ENCODE data around the gene HSPA2. TPM values are rescaled to one million over a fixed set of nuclear protein-coding genes. Genes with fewer than 3 reads are reported as not detected.
A peak's percentile ranks its signal among the peaks of the same experiment; 100 is the strongest.

HSPA2 gene
- polyA plus RNA-seq, 1 donor (not counting 4 experiments of a cell fraction or from before 2014, with no cell fraction given) = 12.0 TPM

- dilution Hi-C loops (cut with MboI; ENCODE audit: extremely low pct_ligation_motif_present, low sequenced_read_pairs) = no loop called here
- Histone ChIP-seq H2AFZ (ENCODE audit: control insufficient read depth, low read length) (no peak overlapping the region), H3K9me1 (ENCODE audit: control insufficient read depth, extremely low read depth, insufficient read depth, low read length) (no peaks in the 10 kb centered on the region), H3K36me3 (ENCODE audit: control insufficient read depth in 2 of 2, extremely low read depth in 1 of 2, insufficient read depth in 2 of 2, low read length in 2 of 2) (no peaks in the 10 kb centered on the region), H3K9ac (ENCODE audit: control insufficient read depth, extremely low read depth, insufficient read depth, low read length) (no peak overlapping the region), H3K27me3 (ENCODE audit: control insufficient read depth, extremely low read depth, insufficient read depth, low read length) (no peaks in the 10 kb centered on the region), H3K79me2 (ENCODE audit: control insufficient read depth, insufficient read depth, low read length) (no peaks in the 10 kb centered on the region), H3K4me2 (ENCODE audit: control insufficient read depth, extremely low read depth, insufficient read depth, low read depth, low read length) (peak overlapping the region; percentile 79), H3K4me1 (ENCODE audit: control insufficient read depth, extremely low read depth, insufficient read depth, low read length) (peaks cover 20% of the 10 kb centered on the region), H3K27ac (ENCODE audit: control insufficient read depth, insufficient read depth, low read length) (no peak overlapping the region), H4K20me1 (ENCODE audit: control insufficient read depth, extremely low read depth, insufficient read depth, low read length) (no peaks in the 10 kb centered on the region), H3K4me3 (ENCODE audit: control insufficient read depth in 2 of 3, extremely low read depth in 1 of 3, insufficient read depth in 2 of 3, low read depth in 1 of 3, low read length in 3 of 3) (no peak overlapping the region), H3K9me3 (ENCODE audit: control insufficient read depth, low read depth, low read length) (no peaks in the 10 kb centered on the region)
- no peak for FAIRE-seq
- TF ChIP-seq EZH2 (IDR thresholded peaks at IDR 0.05; ENCODE audit: low read length) = no peak
- no peak for TF ChIP-seq CTCF (optimal IDR thresholded peaks at IDR 0.05 in 1 of 3, IDR thresholded peaks at IDR 0.05 in 1 of 3, conservative IDR thresholded peaks at IDR 0.05 in 1 of 3; ENCODE audit: extremely low read depth in 1 of 3, insufficient read depth in 2 of 3, low read length in 3 of 3)
- no peak for DNase-seq (ENCODE audit: low read depth, low spot score)
Measured at GRCh38 chr14:64549016-64549415, 8.5 kb downstream of the HSPA2 start.

GRCh38 chr14:64549791-64550620 lies 9.5 kb downstream of the HSPA2 start, which contains the start of gene PPP1R36:
PPP1R36 (plus strand) TSS chr14:64549961; CDS start chr14:64549998, 37 bp downstream.
- dilution Hi-C loops (cut with MboI; ENCODE audit: extremely low pct_ligation_motif_present, low sequenced_read_pairs) = no loop called here
- Histone ChIP-seq H3K27ac (ENCODE audit: control insufficient read depth, insufficient read depth, low read length) (peak within 1 kb of the TSS; percentile 25), H3K4me2 (ENCODE audit: control insufficient read depth, extremely low read depth, insufficient read depth, low read depth, low read length) (peak within 1 kb of the TSS; percentile 79), H3K27me3 (ENCODE audit: control insufficient read depth, extremely low read depth, insufficient read depth, low read length) (no peaks in the 10 kb centered on the region), H3K79me2 (ENCODE audit: control insufficient read depth, insufficient read depth, low read length) (no peaks in the 10 kb centered on the region), H3K9me3 (ENCODE audit: control insufficient read depth, low read depth, low read length) (no peaks in the 10 kb centered on the region), H2AFZ (ENCODE audit: control insufficient read depth, low read length) (peak within 1 kb of the TSS; percentile 90), H3K9me1 (ENCODE audit: control insufficient read depth, extremely low read depth, insufficient read depth, low read length) (no peaks in the 10 kb centered on the region), H3K9ac (ENCODE audit: control insufficient read depth, extremely low read depth, insufficient read depth, low read length) (peak within 1 kb of the TSS; percentile 50), H3K36me3 (ENCODE audit: control insufficient read depth in 2 of 2, extremely low read depth in 1 of 2, insufficient read depth in 2 of 2, low read length in 2 of 2) (no peaks in the 10 kb centered on the region), H3K4me3 (ENCODE audit: control insufficient read depth in 2 of 3, extremely low read depth in 1 of 3, insufficient read depth in 2 of 3, low read depth in 1 of 3, low read length in 3 of 3) (peak within 1 kb of the TSS; percentile 22 to 46 (median 44)), H4K20me1 (ENCODE audit: control insufficient read depth, extremely low read depth, insufficient read depth, low read length) (no peaks in the 10 kb centered on the region), H3K4me1 (ENCODE audit: control insufficient read depth, extremely low read depth, insufficient read depth, low read length) (peaks cover 20% of the 10 kb centered on the region)
- DNase-seq (ENCODE audit: low read depth, low spot score) (no peak), FAIRE-seq (no peak)
- TF ChIP-seq EZH2 (IDR thresholded peaks at IDR 0.05; ENCODE audit: low read length) (no peak), CTCF (optimal IDR thresholded peaks at IDR 0.05 in 1 of 3, IDR thresholded peaks at IDR 0.05 in 1 of 3, conservative IDR thresholded peaks at IDR 0.05 in 1 of 3; ENCODE audit: extremely low read depth in 1 of 3, insufficient read depth in 2 of 3, low read length in 3 of 3) (no peak)
